ENCODE measurements around the gene CFI. TPM values are rescaled to one million over a fixed set of nuclear protein-coding genes. Genes with fewer than 3 reads are reported as not detected.

Gene CFI
- total and polyA plus RNA-seq, 9 of the 15 experiments (the other 6 are each of a cell fraction or from before 2014, with no cell fraction given), result 0.30 to 8.4 (median 0.95) TPM

DNA sequence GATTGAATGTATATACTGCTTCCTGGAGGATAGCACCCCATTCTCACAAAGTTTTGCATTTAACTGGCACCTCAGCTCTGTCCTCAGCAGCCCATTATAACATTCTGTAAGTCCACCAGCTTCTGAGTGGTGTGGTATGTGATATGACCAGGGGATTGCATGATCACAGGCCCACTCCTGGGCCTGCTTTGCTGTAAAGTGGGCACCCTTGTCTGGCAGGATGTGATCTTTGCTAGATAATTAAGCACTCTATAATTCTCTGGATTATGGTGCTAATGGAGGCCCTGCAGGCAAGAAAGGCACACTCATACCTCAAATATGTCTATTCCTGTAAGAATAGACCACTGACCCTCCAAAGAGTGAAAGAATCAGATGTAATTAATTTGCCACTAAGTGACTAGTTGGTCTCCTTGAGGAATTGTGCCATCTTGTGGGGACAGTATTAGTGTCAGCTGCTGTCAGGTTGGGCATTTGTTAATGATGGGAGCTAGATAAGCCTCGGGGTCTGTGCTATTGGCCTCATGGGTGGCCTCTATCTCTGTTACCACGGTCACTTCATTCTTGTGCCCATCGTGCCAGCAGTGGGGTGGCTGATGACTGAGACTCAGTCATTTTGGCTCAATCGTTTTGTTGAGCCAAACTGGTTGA is 2.2 kb upstream of the CFI start (continued):
- no peak for TF ChIP-seq CBX2 (IDR thresholded peaks at IDR 0.05; ENCODE audit: insufficient read depth, low read length, poor library complexity, severe bottlenecking)
- TF ChIP-seq, protein P1, sequence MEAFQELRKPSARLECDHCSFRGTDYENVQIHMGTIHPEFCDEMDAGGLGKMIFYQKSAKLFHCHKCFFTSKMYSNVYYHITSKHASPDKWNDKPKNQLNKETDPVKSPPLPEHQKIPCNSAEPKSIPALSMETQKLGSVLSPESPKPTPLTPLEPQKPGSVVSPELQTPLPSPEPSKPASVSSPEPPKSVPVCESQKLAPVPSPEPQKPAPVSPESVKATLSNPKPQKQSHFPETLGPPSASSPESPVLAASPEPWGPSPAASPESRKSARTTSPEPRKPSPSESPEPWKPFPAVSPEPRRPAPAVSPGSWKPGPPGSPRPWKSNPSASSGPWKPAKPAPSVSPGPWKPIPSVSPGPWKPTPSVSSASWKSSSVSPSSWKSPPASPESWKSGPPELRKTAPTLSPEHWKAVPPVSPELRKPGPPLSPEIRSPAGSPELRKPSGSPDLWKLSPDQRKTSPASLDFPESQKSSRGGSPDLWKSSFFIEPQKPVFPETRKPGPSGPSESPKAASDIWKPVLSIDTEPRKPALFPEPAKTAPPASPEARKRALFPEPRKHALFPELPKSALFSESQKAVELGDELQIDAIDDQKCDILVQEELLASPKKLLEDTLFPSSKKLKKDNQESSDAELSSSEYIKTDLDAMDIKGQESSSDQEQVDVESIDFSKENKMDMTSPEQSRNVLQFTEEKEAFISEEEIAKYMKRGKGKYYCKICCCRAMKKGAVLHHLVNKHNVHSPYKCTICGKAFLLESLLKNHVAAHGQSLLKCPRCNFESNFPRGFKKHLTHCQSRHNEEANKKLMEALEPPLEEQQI (IDR thresholded peaks at IDR 0.05), result no peak
- no peak for TF ChIP-seq NFE2 (IDR thresholded peaks at IDR 0.05; ENCODE audit: low read depth)
- no peak for TF ChIP-seq PCBP1 (IDR thresholded peaks at IDR 0.05; ENCODE audit: low read depth, low read length, poor library complexity, severe bottlenecking)
- TF ChIP-seq IRF1 (CRISPR knock-in tag; IDR thresholded peaks at IDR 0.05; ENCODE audit: borderline replicate concordance), result no peak
- TF ChIP-seq, protein P2, sequence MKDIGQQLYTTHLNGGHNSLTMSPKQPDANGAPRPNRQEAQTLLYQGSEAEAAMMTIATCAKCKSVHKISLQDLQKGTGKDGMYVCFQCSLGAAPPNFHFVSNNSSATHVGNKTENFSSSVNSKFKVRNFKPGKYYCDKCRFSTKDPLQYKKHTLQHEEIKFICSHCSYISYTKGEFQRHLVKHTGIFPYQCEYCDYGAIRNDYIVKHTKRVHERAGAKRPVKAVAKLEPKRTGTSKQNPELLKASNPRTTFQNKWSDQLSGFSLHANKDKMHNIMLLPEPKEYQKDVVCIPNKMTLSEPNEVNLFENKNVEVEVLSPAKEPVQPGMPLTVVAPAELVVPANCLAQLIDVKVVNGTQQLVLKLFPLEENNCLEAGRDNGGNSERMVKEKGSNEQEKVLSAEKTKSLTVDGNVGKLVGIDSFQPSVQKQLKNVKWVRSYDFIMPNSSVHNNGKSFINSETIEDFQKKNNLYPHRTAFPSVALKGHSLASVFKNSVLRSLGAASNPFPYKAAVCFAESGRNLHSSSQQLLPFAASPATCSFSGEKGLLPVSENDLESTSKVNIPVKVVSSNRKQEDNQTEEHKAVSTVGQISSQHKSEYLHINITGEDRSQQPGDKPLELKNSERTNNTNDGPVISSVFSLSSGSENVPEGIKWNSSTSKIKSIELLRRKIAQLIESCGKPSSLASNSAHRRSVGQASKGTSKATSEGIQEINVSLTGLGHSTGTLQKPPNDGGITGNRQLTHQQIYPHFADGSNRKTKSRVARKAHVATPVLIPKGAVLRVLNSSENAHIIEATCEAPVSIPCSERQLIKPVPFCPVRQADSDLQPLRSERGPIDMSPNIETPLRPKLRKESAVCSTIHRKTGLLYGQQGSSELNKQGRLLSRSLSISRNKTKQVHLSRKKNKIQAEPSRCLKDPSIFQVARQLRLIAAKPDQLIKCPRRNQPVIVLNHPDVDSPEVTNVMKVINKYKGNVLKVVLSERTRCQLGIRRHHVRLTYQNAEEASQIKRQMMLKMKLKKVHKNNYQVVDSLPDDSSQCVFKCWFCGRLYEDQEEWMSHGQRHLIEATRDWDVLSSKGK (CRISPR knock-in tag; IDR thresholded peaks at IDR 0.05), result no peak
- TF ChIP-seq, protein P3, sequence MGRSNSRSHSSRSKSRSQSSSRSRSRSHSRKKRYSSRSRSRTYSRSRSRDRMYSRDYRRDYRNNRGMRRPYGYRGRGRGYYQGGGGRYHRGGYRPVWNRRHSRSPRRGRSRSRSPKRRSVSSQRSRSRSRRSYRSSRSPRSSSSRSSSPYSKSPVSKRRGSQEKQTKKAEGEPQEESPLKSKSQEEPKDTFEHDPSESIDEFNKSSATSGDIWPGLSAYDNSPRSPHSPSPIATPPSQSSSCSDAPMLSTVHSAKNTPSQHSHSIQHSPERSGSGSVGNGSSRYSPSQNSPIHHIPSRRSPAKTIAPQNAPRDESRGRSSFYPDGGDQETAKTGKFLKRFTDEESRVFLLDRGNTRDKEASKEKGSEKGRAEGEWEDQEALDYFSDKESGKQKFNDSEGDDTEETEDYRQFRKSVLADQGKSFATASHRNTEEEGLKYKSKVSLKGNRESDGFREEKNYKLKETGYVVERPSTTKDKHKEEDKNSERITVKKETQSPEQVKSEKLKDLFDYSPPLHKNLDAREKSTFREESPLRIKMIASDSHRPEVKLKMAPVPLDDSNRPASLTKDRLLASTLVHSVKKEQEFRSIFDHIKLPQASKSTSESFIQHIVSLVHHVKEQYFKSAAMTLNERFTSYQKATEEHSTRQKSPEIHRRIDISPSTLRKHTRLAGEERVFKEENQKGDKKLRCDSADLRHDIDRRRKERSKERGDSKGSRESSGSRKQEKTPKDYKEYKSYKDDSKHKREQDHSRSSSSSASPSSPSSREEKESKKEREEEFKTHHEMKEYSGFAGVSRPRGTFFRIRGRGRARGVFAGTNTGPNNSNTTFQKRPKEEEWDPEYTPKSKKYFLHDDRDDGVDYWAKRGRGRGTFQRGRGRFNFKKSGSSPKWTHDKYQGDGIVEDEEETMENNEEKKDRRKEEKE (IDR thresholded peaks at IDR 0.05; ENCODE audit: borderline replicate concordance in 1 of 2, control insufficient read depth in 1 of 2, low read depth in 2 of 2, low read length in 1 of 2), result no peak
- no peak for TF ChIP-seq ZNF253 (CRISPR knock-in tag; conservative IDR thresholded peaks at IDR 0.05)
- TF ChIP-seq ZNF785 (CRISPR knock-in tag; IDR thresholded peaks at IDR 0.05), result no peak
- TF ChIP-seq U2AF2 (optimal IDR thresholded peaks at IDR 0.05; ENCODE audit: low read depth, low read length), result no peak
- TF ChIP-seq MEIS2 (IDR thresholded peaks at IDR 0.05; ENCODE audit: partially characterized antibody), result peak; percentile 83
- TF ChIP-seq, protein P4, sequence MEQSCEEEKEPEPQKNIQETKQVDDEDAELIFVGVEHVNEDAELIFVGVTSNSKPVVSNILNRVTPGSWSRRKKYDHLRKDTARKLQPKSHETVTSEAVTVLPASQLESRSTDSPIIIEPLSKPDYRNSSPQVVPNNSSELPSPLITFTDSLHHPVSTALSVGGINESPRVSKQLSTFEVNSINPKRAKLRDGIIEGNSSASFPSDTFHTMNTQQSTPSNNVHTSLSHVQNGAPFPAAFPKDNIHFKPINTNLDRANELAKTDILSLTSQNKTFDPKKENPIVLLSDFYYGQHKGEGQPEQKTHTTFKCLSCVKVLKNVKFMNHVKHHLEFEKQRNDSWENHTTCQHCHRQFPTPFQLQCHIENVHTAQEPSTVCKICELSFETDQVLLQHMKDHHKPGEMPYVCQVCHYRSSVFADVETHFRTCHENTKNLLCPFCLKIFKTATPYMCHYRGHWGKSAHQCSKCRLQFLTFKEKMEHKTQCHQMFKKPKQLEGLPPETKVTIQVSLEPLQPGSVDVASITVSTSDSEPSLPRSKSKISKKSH (CRISPR knock-in tag; IDR thresholded peaks at IDR 0.05), result no peak
- no peak for TF ChIP-seq TRIM24 (IDR thresholded peaks at IDR 0.05)
- no peak for TF ChIP-seq RFX1 (IDR thresholded peaks at IDR 0.05)
- no peak for TF ChIP-seq ZNF165 (CRISPR knock-in tag; IDR thresholded peaks at IDR 0.05; ENCODE audit: borderline replicate concordance)

All from K562 (cell line).